H1 (cell line): ENCODE results near the gene ANK3. TPM values are rescaled to one million over a fixed set of nuclear protein-coding genes. Genes with fewer than 3 reads are reported as not detected.

Experiments
- CTCF ChIA-PET: fragments of 300-600 bp; sonication (Branson Sonifier 250); formaldehyde crosslinking; loops from one replicate; lab custom pipeline; 2021; ENCODE audit not compliant: partially characterized antibody; lab: Charles Lee
- POLR2A ChIA-PET: fragments of 300-600 bp; sonication (Branson Sonifier 250); formaldehyde crosslinking; loops from one replicate; lab custom pipeline; 2021; ENCODE audit warnings: inconsistent platforms; ENCODE audit not compliant: partially characterized antibody; lab: Charles Lee
- DNase-seq, 2 experiments: peaks; one replicate each; pipeline versions ENCODE4 v3.0.0 to v3.0.0-alpha.2; 2010 to 2022; ENCODE audit warnings: low spot score in 2 of 2, low read depth in 1 of 2, mixed read lengths in 1 of 2
- FAIRE-seq: peaks from 2 replicates; lab custom pipeline; 2011; peaks lifted over from hg19 to GRCh38; lab: Jason Lieb, UNC
- H2AFZ ChIP-seq: 2 replicates; pipeline ENCODE4 v1.8.1; 2012; ENCODE audit warnings: low read length, inconsistent platforms
- H2AK5ac ChIP-seq: 2 replicates; pipeline ENCODE4 v1.6.1; 2013; ENCODE audit warnings: low read depth, low read length
- H2BK120ac ChIP-seq: replicated peaks from 2 replicates; pipeline ENCODE3; 2013; ENCODE audit warnings: low read depth, low read length, inconsistent platforms
- H2BK12ac ChIP-seq: 2 replicates; pipeline ENCODE4 v1.6.1; 2013; ENCODE audit warnings: low read depth, low read length
- H2BK15ac ChIP-seq: 2 replicates; pipeline ENCODE4 v1.6.1; 2013; ENCODE audit warnings: low read length
- H2BK20ac ChIP-seq: 2 replicates; pipeline ENCODE4 v1.6.1; 2013; ENCODE audit warnings: low read length
- H2BK5ac ChIP-seq: 2 replicates; pipeline ENCODE4 v1.6.1; 2013; ENCODE audit warnings: low read depth, low read length
- H3K14ac ChIP-seq: 2 replicates; pipeline ENCODE4 v1.6.1; 2013; ENCODE audit warnings: inconsistent platforms; ENCODE audit not compliant: insufficient read length
- H3K18ac ChIP-seq: 2 replicates; pipeline ENCODE4 v1.6.1; 2013; ENCODE audit warnings: low read length; ENCODE audit errors: extremely low read depth
- H3K23ac ChIP-seq: 2 replicates; pipeline ENCODE4 v1.6.1; 2013; ENCODE audit warnings: inconsistent platforms; ENCODE audit not compliant: insufficient read length
- H3K23me2 ChIP-seq: 2 replicates; pipeline ENCODE4 v1.6.1; 2013; ENCODE audit warnings: low read depth, low read length
- H3K27ac ChIP-seq: 2 replicates; pipeline ENCODE4 v1.6.1; 2011; ENCODE audit warnings: low read depth, low read length, inconsistent platforms
- H3K27me3 ChIP-seq, 4 experiments: replicated peaks in 1 of 4; 1 replicate in 1 of 4; 2 replicates in 3 of 4; pipeline versions ENCODE4 v1.6.1 to v1.8.1; 2011 to 2013; ENCODE audit warnings: low read length in 3 of 4, mild to moderate bottlenecking in 3 of 4, inconsistent platforms in 2 of 4, mixed read lengths in 2 of 4, moderate library complexity in 1 of 4; ENCODE audit not compliant: control insufficient read depth in 3 of 4, insufficient read depth in 3 of 4; ENCODE audit errors: extremely low read depth in 1 of 4
- H3K36me3 ChIP-seq, 4 experiments: 2 replicates each; pipeline versions ENCODE4 v1.6.1 to v1.8.1; 2011 to 2013; ENCODE audit warnings: mild to moderate bottlenecking in 4 of 4, low read length in 3 of 4, moderate library complexity in 2 of 4, control low read depth in 1 of 4, inconsistent platforms in 1 of 4; ENCODE audit not compliant: insufficient read depth in 4 of 4, control insufficient read depth in 2 of 4
- H3K4ac ChIP-seq: replicated peaks from 2 replicates; pipeline ENCODE3; 2013; ENCODE audit warnings: low read length, low read depth, mixed read lengths, inconsistent platforms; ENCODE audit not compliant: insufficient read length
- H3K4me1 ChIP-seq, 4 experiments: replicated peaks in 1 of 4; 1 replicate in 1 of 4; 2 replicates in 3 of 4; pipeline versions ENCODE4 v1.6.1 to v1.8.1; 2011 to 2013; ENCODE audit warnings: low read length in 3 of 4, inconsistent platforms in 2 of 4, mixed read lengths in 1 of 4; ENCODE audit not compliant: insufficient read depth in 4 of 4, control insufficient read depth in 3 of 4
- H3K4me2 ChIP-seq, 2 experiments: 2 replicates each; pipeline versions ENCODE4 v1.6.1 to v1.8.1; 2011 to 2013; ENCODE audit warnings: low read depth in 2 of 2, low read length in 2 of 2, control low read depth in 1 of 2, inconsistent platforms in 1 of 2, mild to moderate bottlenecking in 1 of 2; ENCODE audit not compliant: insufficient read depth in 1 of 2
- H3K4me3 ChIP-seq, 4 experiments: fragments of 200-600, 300-600 bp in 1 of 4; sonication (generic), shearing (Covaris generic), sonication (Bioruptor Twin) in 1 of 4; 2 replicates each; pipeline versions ENCODE4 v1.5.1 to v1.8.1; 2011 to 2016; ENCODE audit warnings: low read length in 4 of 4, low read depth in 3 of 4, control low read depth in 2 of 4, inconsistent platforms in 2 of 4, mild to moderate bottlenecking in 2 of 4, mixed read lengths in 1 of 4, moderate library complexity in 1 of 4; ENCODE audit not compliant: insufficient read depth in 2 of 4; ENCODE audit errors: extremely low read depth in 1 of 4
- H3K56ac ChIP-seq: replicated peaks from 2 replicates; pipeline ENCODE3; 2013; ENCODE audit warnings: low read depth, mild to moderate bottlenecking, mixed read lengths, low read length, inconsistent platforms; ENCODE audit not compliant: insufficient read length
- H3K79me1 ChIP-seq: 2 replicates; pipeline ENCODE4 v1.6.1; 2013; ENCODE audit warnings: low read depth, low read length, control low read depth
- H3K79me2 ChIP-seq, 2 experiments: 2 replicates each; pipeline versions ENCODE4 v1.6.1 to v1.8.1; 2012 to 2013; ENCODE audit warnings: low read length in 2 of 2, mild to moderate bottlenecking in 2 of 2, inconsistent platforms in 1 of 2; ENCODE audit not compliant: insufficient read depth in 2 of 2, control insufficient read depth in 1 of 2
- H3K9ac ChIP-seq, 4 experiments: replicated peaks in 1 of 4; 1 replicate in 1 of 4; 2 replicates in 3 of 4; pipeline versions ENCODE4 v1.6.1 to v1.8.1; 2011 to 2013; ENCODE audit warnings: low read depth in 3 of 4, low read length in 3 of 4, control low read depth in 2 of 4, mild to moderate bottlenecking in 2 of 4, moderate library complexity in 2 of 4, inconsistent platforms in 1 of 4; ENCODE audit errors: extremely low read depth in 1 of 4
- H3K9me3 ChIP-seq, 2 experiments: 2 replicates each; pipeline versions ENCODE4 v1.6.1 to v1.8.1; 2012 to 2013; ENCODE audit warnings: mild to moderate bottlenecking in 2 of 2, moderate library complexity in 2 of 2, control low read depth in 1 of 2, inconsistent platforms in 1 of 2, low read depth in 1 of 2, low read length in 1 of 2, mixed read lengths in 1 of 2; ENCODE audit not compliant: insufficient read depth in 2 of 2
- H4K20me1 ChIP-seq, 2 experiments: replicated peaks in 1 of 2; 2 replicates each; pipeline versions ENCODE3 to v1.8.1; 2011 to 2013; ENCODE audit warnings: inconsistent platforms in 2 of 2, low read length in 2 of 2, mild to moderate bottlenecking in 1 of 2; ENCODE audit not compliant: insufficient read depth in 2 of 2, control insufficient read depth in 1 of 2
- H4K5ac ChIP-seq: 2 replicates; pipeline ENCODE4 v1.6.1; 2013; ENCODE audit warnings: low read length, low read depth, mixed read lengths, inconsistent platforms; ENCODE audit not compliant: insufficient read length
- H4K8ac ChIP-seq: 2 replicates; pipeline ENCODE4 v1.8.0; 2013; ENCODE audit warnings: mild to moderate bottlenecking, moderate library complexity, low read length, inconsistent platforms; ENCODE audit not compliant: insufficient read depth; ENCODE audit errors: extremely low read depth
- H4K91ac ChIP-seq: replicated peaks from 2 replicates; pipeline ENCODE3; 2013; ENCODE audit warnings: low read length, mixed read lengths, inconsistent platforms; ENCODE audit not compliant: insufficient read length
- ASH2L ChIP-seq: fragments of 200-600, 300-600 bp; sonication (generic); IDR thresholded peaks from one replicate; pipeline ENCODE4 v1.7.1; 2017; ENCODE audit warnings: low read length
- ATF2 ChIP-seq: IDR thresholded peaks from 2 replicates; pipeline ENCODE4 v1.6.1; 2012; ENCODE audit warnings: low read length, inconsistent platforms
- CHD2 ChIP-seq: IDR thresholded peaks from 2 replicates; pipeline ENCODE4 v1.6.1; 2012; ENCODE audit warnings: low read length, improper control_type of control experiment
- CTBP2 ChIP-seq: IDR thresholded peaks from 2 replicates; pipeline ENCODE4 v1.7.0; 2011; ENCODE audit warnings: borderline replicate concordance, mild to moderate bottlenecking, moderate library complexity, mixed read lengths, low read length; ENCODE audit not compliant: insufficient read depth, insufficient read length
- EZH2 ChIP-seq: fragments of 200-600 bp; sonication (generic); IDR thresholded peaks from 2 replicates; pipeline ENCODE4 v1.7.1; 2012; ENCODE audit warnings: low read depth, mild to moderate bottlenecking, moderate library complexity, low read length, inconsistent platforms; ENCODE audit not compliant: severe bottlenecking
- JUN ChIP-seq: IDR thresholded peaks from 2 replicates; pipeline ENCODE4 v1.6.1; 2011; ENCODE audit warnings: low read depth, mild to moderate bottlenecking, improper control_type of control experiment, low read length
- KDM4A ChIP-seq: IDR thresholded peaks from one replicate; pipeline ENCODE4 v1.7.1; 2012; ENCODE audit warnings: low read depth, mild to moderate bottlenecking, moderate library complexity, low read length, inconsistent platforms; ENCODE audit not compliant: severe bottlenecking
- RBBP5 ChIP-seq: IDR thresholded peaks from 2 replicates; pipeline ENCODE4 v1.7.1; 2012; ENCODE audit warnings: low read depth, mild to moderate bottlenecking, inconsistent platforms, low read length, moderate library complexity, borderline replicate concordance
- TAF7 ChIP-seq: optimal IDR thresholded peaks from 2 replicates; pipeline ENCODE3; 2011; ENCODE audit warnings: low read depth, mild to moderate bottlenecking, inconsistent platforms, low read length, moderate library complexity, borderline replicate concordance
- WGBS, 2 experiments: shearing (Covaris generic) in 1 of 2; methylation state at CpG; one replicate each; pipeline versions ENCODE4 v1.1.6 to v1.1.7; 2013 to 2015; ENCODE audit warnings: low lambda C conversion rate in 2 of 2, mixed read lengths in 2 of 2, inconsistent platforms in 1 of 2, low coverage in 1 of 2, missing lambda C conversion rate in 1 of 2; ENCODE audit not compliant: insufficient replicate concordance in 2 of 2, insufficient coverage in 1 of 2, insufficient read length in 1 of 2; ENCODE audit errors: extremely low coverage in 1 of 2, missing lambda C conversion rate in 1 of 2; 5-methylcytosine and 5-hydroxymethylcytosine counted together
- polyA plus RNA-seq, 7 experiments: library from polyadenylated mRNA; depleted of rRNA in 3 of 7; stranded (reverse) in 5 of 7; unstranded in 2 of 7; fragments of >200 nt in 5 of 7; fragments of 200-250 nt in 2 of 7; gene quantifications; 1 replicate in 5 of 7; 2 replicates in 1 of 7; 4 replicates in 1 of 7; pipeline versions ENCODE4 v1.2.1 to v1.2.3, GENCODE V29; 2011 to 2013; ENCODE audit warnings: missing spikeins in 2 of 7, mixed read lengths in 2 of 7
- total RNA-seq: library from RNA; stranded (reverse); fragmentation: NEBNext Ultra II Directional; extraction: Animal tissue kit (Norgen Biotek cat#: 25700); gene quantifications from 2 replicates; pipeline ENCODE4 v1.2.1, GENCODE V29; 2021
- TF ChIP-seq, protein P1 (sequence below): IDR thresholded peaks from 2 replicates; pipeline ENCODE4 v1.6.1; 2012; ENCODE audit warnings: inconsistent platforms

Gene ANK3
- total and polyA plus RNA-seq, 2 of the 8 experiments (the other 6 are each of a cell fraction or from before 2014, with no cell fraction given): 18.1 to 67.9 TPM

DNA sequence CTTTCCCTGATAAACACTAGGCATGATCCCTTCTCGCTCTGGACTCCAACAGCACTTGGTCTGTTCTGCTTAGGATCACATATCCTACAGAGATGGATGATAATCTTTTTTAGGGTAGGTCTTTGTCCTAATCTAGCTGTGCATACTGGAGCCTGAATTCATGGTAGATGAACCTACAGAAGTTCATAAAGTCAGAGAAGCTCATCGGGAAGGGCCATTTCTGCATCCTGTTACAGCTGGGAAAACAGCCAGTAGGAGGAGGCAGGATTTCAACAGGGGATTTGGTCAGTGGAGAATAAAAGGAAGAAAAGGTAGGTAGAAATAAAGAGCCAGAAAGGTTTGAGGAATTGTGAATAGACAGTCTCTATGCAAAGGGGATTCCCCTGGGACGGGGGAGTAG lies 101.4 kb downstream of the ANK3 start:
- Histone ChIP-seq H3K27ac (no peak overlapping the region), H3K9me3 (no peaks in the 10 kb centered on the region), H3K27me3 (no peaks in the 10 kb centered on the region), H2BK120ac (no peak overlapping the region), H2BK12ac (no peak overlapping the region), H3K4me1 (no peaks in the 10 kb centered on the region), H4K5ac (no peak overlapping the region), H2AFZ (no peak overlapping the region), H3K23me2 (no peaks in the 10 kb centered on the region), H4K91ac (no peak overlapping the region), H3K56ac (no peak overlapping the region), H3K4me3 (no peak overlapping the region), H3K14ac (no peak overlapping the region), H3K18ac (no peak overlapping the region), H3K4me2 (no peak overlapping the region), H3K36me3 (no peaks in the 10 kb centered on the region; a peak in 1 of 8 replicates), H2BK20ac (no peak overlapping the region), H4K20me1 (no peaks in the 10 kb centered on the region), H3K4ac (no peak overlapping the region)
- DNase-seq (no peak), FAIRE-seq (no peak)
- ChIA-PET POLR2A (interaction anchor here (0.7 kb wide), 1 partner anchor 27 kb away, joined by 4 read pairs; no protein-coding TSS in a partner anchor), CTCF (interaction anchor here (0.7 kb wide), 3 partner anchors 51 to 186 kb away, joined by 3 read pairs; no protein-coding TSS in a partner anchor)
- WGBS, 2 experiments: 74% methylated on average over 3 of the region's 3 CpGs; no CpG with 5 or more reads in 1 of the 2 experiments
- TF ChIP-seq KDM4A: no peak
- no peak for TF ChIP-seq CTBP2
- TF ChIP-seq ATF2: no peak
- no peak for TF ChIP-seq ASH2L
- no peak for TF ChIP-seq EZH2
- TF ChIP-seq JUN: no peak
- TF ChIP-seq, protein P1, sequence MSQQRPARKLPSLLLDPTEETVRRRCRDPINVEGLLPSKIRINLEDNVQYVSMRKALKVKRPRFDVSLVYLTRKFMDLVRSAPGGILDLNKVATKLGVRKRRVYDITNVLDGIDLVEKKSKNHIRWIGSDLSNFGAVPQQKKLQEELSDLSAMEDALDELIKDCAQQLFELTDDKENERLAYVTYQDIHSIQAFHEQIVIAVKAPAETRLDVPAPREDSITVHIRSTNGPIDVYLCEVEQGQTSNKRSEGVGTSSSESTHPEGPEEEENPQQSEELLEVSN: no peak
- no peak for TF ChIP-seq RBBP5
- no peak for TF ChIP-seq CHD2
- TF ChIP-seq TAF7: no peak
- TF ChIP-seq, all 59 proteins: peak for 0
- Histone ChIP-seq H2BK5ac (no peak overlapping the region), H3K79me2 (no peaks in the 10 kb centered on the region), H2AK5ac (no peak overlapping the region), H4K8ac (no peak overlapping the region), H3K23ac (no peak overlapping the region), H2BK15ac (no peak overlapping the region), H3K79me1 (no peaks in the 10 kb centered on the region), H3K9ac (no peak overlapping the region)
